Lung (tissue), 12 donors: ENCODE data around the gene ANTXR1. TPM values are rescaled to one million over a fixed set of nuclear protein-coding genes. Genes with fewer than 3 reads are reported as not detected.
A peak's percentile ranks its signal among the peaks of the same experiment; 100 is the strongest.

ENCODE experiments used
- ATAC-seq: fragments of 200-7000 bp; cut with Tn5 transposase; one replicate; pipeline ENCODE4 v1.9.1; 2020; ENCODE audit warnings: moderate number of reproducible peaks; ENCODE audit not compliant: insufficient read depth, low FRiP score
- DNase-seq, 3 donors: peaks; one replicate each; pipeline ENCODE4 v3.0.0-alpha.2; 2013 to 2017
- H3K27ac ChIP-seq, 2 donors: one replicate each; pipeline ENCODE4 v1.5.1; 2013; ENCODE audit warnings: mild to moderate bottlenecking in 2 of 2, moderate library complexity in 2 of 2, control low read depth in 1 of 2, inconsistent platforms in 1 of 2, low read depth in 1 of 2, low read length in 1 of 2
- H3K27me3 ChIP-seq, 3 donors: one replicate each; pipeline ENCODE4 v1.5.1; 2013; ENCODE audit warnings: low read length in 2 of 3; ENCODE audit not compliant: control insufficient read depth in 3 of 3, insufficient read depth in 3 of 3
- H3K36me3 ChIP-seq, 4 donors: one replicate each; pipeline ENCODE4 v1.5.1; 2013; ENCODE audit warnings: low read length in 4 of 4, mild to moderate bottlenecking in 1 of 4, moderate library complexity in 1 of 4; ENCODE audit not compliant: control insufficient read depth in 4 of 4, insufficient read depth in 4 of 4
- H3K4me1 ChIP-seq, 5 donors: one replicate each; pipeline ENCODE4 v1.5.1; 2013; ENCODE audit warnings: low read length in 5 of 5, mild to moderate bottlenecking in 2 of 5, moderate library complexity in 1 of 5; ENCODE audit not compliant: control insufficient read depth in 5 of 5, insufficient read depth in 5 of 5
- H3K4me3 ChIP-seq: one replicate; pipeline ENCODE4 v1.5.1; 2013; ENCODE audit warnings: mild to moderate bottlenecking, control low read depth, moderate library complexity
- H3K9ac ChIP-seq, 2 donors: one replicate each; pipeline ENCODE4 v1.5.1; 2013; ENCODE audit warnings: low read length in 2 of 2, control low read depth in 1 of 2; ENCODE audit not compliant: insufficient read depth in 1 of 2
- H3K9me3 ChIP-seq, 4 donors: one replicate each; pipeline ENCODE4 v1.5.1; 2013; ENCODE audit warnings: low read length in 3 of 4, mild to moderate bottlenecking in 1 of 4, moderate library complexity in 1 of 4; ENCODE audit not compliant: control insufficient read depth in 4 of 4, insufficient read depth in 3 of 4
- WGBS, 2 donors: extraction: QIAGEN DNeasy Blood & Tissue Kit; methylation state at CpG; one replicate each; pipeline ENCODE4 v1.1.7; 2013; 5-methylcytosine and 5-hydroxymethylcytosine counted together
- polyA plus RNA-seq, 2 donors: library from polyadenylated mRNA; stranded (reverse); fragments of 200-250 nt; gene quantifications; one replicate each; pipeline ENCODE4 v1.2.1, GENCODE V29; 2013
- total RNA-seq, 2 donors: library from RNA; depleted of rRNA in 1 of 2; stranded (reverse); fragments of >200 nt in 1 of 2; gene quantifications; one replicate each; pipeline ENCODE4 v1.2.1, GENCODE V29; 2014 to 2021
- TF ChIP-seq, protein P1 (sequence below): IDR thresholded peaks from 2 replicates; pipeline ENCODE4 v1.5.1; 2012; ENCODE audit warnings: mild to moderate bottlenecking; ENCODE audit errors: control extremely low read depth, extremely low read depth
- donor health status: control.
- donor health status: control.
- donor health status: Bipolar disorder and iron deficiency.
- donor health status: healthy.
- donor health status: DM: yes; HTN: yes; CAD: no.

The ANTXR1 gene
- total and polyA plus RNA-seq, 4 donors, result 13.4 to 81.0 (median 34.8) TPM

GRCh38 chr2:69111076-69111475, 98.1 kb downstream of the ANTXR1 start:
- no peak for ATAC-seq
- H3K36me3 ChIP-seq, result peaks cover 0 to 11% (median 2%) of the 10 kb centered on the region in 4 donors
- DNase-seq, result peak in 2 of 3 donors; percentile 80 to 89
- no peaks in the 10 kb centered on the region for H3K27me3 ChIP-seq
- no peak overlapping the region for H3K27ac ChIP-seq
- no peaks in the 10 kb centered on the region for H3K9me3 ChIP-seq
- TF ChIP-seq, protein P1, sequence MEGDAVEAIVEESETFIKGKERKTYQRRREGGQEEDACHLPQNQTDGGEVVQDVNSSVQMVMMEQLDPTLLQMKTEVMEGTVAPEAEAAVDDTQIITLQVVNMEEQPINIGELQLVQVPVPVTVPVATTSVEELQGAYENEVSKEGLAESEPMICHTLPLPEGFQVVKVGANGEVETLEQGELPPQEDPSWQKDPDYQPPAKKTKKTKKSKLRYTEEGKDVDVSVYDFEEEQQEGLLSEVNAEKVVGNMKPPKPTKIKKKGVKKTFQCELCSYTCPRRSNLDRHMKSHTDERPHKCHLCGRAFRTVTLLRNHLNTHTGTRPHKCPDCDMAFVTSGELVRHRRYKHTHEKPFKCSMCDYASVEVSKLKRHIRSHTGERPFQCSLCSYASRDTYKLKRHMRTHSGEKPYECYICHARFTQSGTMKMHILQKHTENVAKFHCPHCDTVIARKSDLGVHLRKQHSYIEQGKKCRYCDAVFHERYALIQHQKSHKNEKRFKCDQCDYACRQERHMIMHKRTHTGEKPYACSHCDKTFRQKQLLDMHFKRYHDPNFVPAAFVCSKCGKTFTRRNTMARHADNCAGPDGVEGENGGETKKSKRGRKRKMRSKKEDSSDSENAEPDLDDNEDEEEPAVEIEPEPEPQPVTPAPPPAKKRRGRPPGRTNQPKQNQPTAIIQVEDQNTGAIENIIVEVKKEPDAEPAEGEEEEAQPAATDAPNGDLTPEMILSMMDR, result no peak
- H3K4me1 ChIP-seq, result peaks cover 0 to 39% (median 2%) of the 10 kb centered on the region in 5 donors
- H3K9ac ChIP-seq, result no peak overlapping the region
- WGBS, 2 donors, result 58 to 82% methylated on average over 1 of the region's 1 CpG
- H3K4me3 ChIP-seq, result no peak overlapping the region

DNA sequence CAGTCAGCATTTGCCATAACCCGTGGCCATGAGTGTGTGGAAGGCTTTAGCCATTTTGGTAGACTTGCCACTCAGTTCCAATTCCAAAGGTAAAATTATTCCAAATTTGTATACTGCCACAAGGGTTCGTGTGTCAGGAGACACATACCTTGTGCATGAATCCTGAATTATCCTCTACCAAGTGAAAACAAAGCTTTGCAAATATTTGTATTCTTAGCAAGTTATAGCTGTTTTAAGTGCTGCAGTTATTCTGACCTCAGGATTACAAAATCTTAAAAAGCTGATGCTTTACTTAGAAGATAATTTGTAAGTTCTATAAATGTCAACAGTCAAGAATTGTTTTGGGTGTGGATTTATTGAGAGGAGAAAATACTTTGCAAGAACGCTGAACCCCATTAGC, 100.6 kb downstream of the ANTXR1 start:
- TF ChIP-seq, protein P1, result no peak
- H3K9me3 ChIP-seq, result no peaks in the 10 kb centered on the region
- no peak overlapping the region for H3K4me3 ChIP-seq
- H3K36me3 ChIP-seq, result peaks cover 1 to 9% (median 4%) of the 10 kb centered on the region in 4 donors
- 73 to 89% methylated on average over 3 of the region's 3 CpGs for WGBS, 2 donors
- no peak for ATAC-seq
- H3K27ac ChIP-seq, result no peak overlapping the region
- DNase-seq, result no peak
- H3K27me3 ChIP-seq, result no peaks in the 10 kb centered on the region
- no peak overlapping the region for H3K9ac ChIP-seq
- H3K4me1 ChIP-seq, result peaks cover 0 to 31% (median 2%) of the 10 kb centered on the region in 5 donors

DNA sequence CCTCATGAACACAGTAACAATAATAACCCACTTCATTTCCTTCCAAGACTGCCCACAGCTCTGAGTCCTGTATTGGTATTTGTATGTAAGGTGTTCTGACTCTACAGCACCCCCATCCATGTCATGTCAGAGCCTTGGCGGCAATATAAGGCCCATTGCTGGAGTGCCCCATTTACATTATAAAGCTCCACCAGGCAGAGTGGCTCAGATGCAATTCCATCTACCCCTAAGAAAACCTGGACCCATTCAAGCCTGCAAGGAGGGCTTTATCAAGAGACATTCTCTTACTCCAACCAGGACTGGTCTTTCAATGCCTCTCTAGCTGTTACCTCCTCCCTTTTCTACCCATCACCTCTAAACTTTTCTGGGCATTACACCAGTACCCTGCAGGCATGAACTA, 101.6 kb downstream of the ANTXR1 start:
- Histone ChIP-seq H3K4me1 (peaks cover 0 to 23% (median 1%) of the 10 kb centered on the region in 5 donors), H3K4me3 (no peak overlapping the region), H3K9ac (no peak overlapping the region), H3K36me3 (peaks cover 1 to 9% (median 4%) of the 10 kb centered on the region in 4 donors), H3K9me3 (no peaks in the 10 kb centered on the region), H3K27me3 (no peaks in the 10 kb centered on the region), H3K27ac (no peak overlapping the region)
- DNase-seq (no peak), ATAC-seq (no peak)
- TF ChIP-seq, protein P1, result no peak
- 35 to 98% methylated on average over 1 of the region's 1 CpG for WGBS, 2 donors

- no peaks in the 10 kb centered on the region for H3K9me3 ChIP-seq
- WGBS, 2 donors, result 80 to 87% methylated on average over 4 of the region's 4 CpGs
- no peak overlapping the region for H3K9ac ChIP-seq
- H3K27ac ChIP-seq, result no peak overlapping the region
- TF ChIP-seq, protein P1, result no peak
- H3K4me3 ChIP-seq, result no peak overlapping the region
- DNase-seq, result no peak
- H3K36me3 ChIP-seq, result peaks cover 1 to 9% (median 4%) of the 10 kb centered on the region in 4 donors
- peaks cover 0 to 5% (median 0%) of the 10 kb centered on the region in 5 donors for H3K4me1 ChIP-seq
- no peak for ATAC-seq
- no peaks in the 10 kb centered on the region for H3K27me3 ChIP-seq
These were observed 103.5 kb downstream of the ANTXR1 start for GRCh38 chr2:69116438-69116837.
